COLO668 (cell line): ENCODE data around the gene TRIP11.

Experiments
- DNase-seq: peaks from one replicate; lab custom pipeline; 2025; ENCODE audit not compliant: unreplicated experiment; lab: John Stamatoyannopoulos, UW

The TRIP11 gene

GRCh38 chr14:92012121-92012748 lies 27.6 kb downstream of the TRIP11 start:
- DNase-seq = no peak

GRCh38 chr14:92010644-92011043 lies 29.2 kb downstream of the TRIP11 start:
- no peak for DNase-seq

- no peak for DNase-seq
These were observed 30.3 kb downstream of the TRIP11 start for GRCh38 chr14:92009604-92010003.

GRCh38 chr14:92005019-92005418 lies 34.8 kb downstream of the TRIP11 start:
- DNase-seq = no peak

GRCh38 chr14:92004062-92004461 lies 35.8 kb downstream of the TRIP11 start:
- DNase-seq = no peak

- no peak for DNase-seq
These were observed 40.9 kb downstream of the TRIP11 start for GRCh38 chr14:91998667-91999570.

- no peak for DNase-seq
These were observed 42.4 kb downstream of the TRIP11 start for GRCh38 chr14:91997492-91997891.

GRCh38 chr14:91996948-91997371 lies 42.9 kb downstream of the TRIP11 start:
- no peak for DNase-seq

GRCh38 chr14:91987192-91987591 lies 52.7 kb downstream of the TRIP11 start:
- no peak for DNase-seq

GRCh38 chr14:91985521-91986255 lies 54.2 kb downstream of the TRIP11 start:
- no peak for DNase-seq

GRCh38 chr14:91985008-91985407 lies 54.9 kb downstream of the TRIP11 start:
- DNase-seq = no peak

GRCh38 chr14:91983588-91983987 lies 56.3 kb downstream of the TRIP11 start:
- DNase-seq = no peak

- no peak for DNase-seq
These were observed 59.7 kb downstream of the TRIP11 start for GRCh38 chr14:91980157-91980556.

GRCh38 chr14:91977884-91978283 lies 62.0 kb downstream of the TRIP11 start:
- no peak for DNase-seq

GRCh38 chr14:91975763-91976162 lies 64.1 kb downstream of the TRIP11 start:
- no peak for DNase-seq

GRCh38 chr14:91971188-91971778 lies 68.6 kb downstream of the TRIP11 start:
- no peak for DNase-seq

- DNase-seq = no peak
These were observed 71.6 kb downstream of the TRIP11 start for GRCh38 chr14:91968280-91968679.

GRCh38 chr14:91964724-91965123 lies 75.1 kb downstream of the TRIP11 start:
- no peak for DNase-seq

- no peak for DNase-seq
These were observed 75.8 kb downstream of the TRIP11 start for GRCh38 chr14:91964011-91964410.

GRCh38 chr14:91963465-91963864 lies 76.4 kb downstream of the TRIP11 start:
- no peak for DNase-seq
